Stimulated activated CD4-positive, alpha-beta T cell treated with anti-CD3 and anti-CD28 coated beads, Interleukin-12 subunit alpha, Interleukin-12 subunit beta, amount 100 ng/mL, for 4 hours (primary cell): ENCODE data around the gene SEC11C.
"Not testable (repeated sequence)": the region's sequence is repeated elsewhere in the genome, so short reads cannot be mapped to it uniquely, and the experiment has no call there.

Experiments
- DNase-seq: peaks from one replicate; pipeline ENCODE4 v3.0.0-alpha.2; 2020

The SEC11C gene

GRCh38 chr18:59139615-59140301, at the start of gene SEC11C:
Gene SEC11C, plus strand, starts transcription at chr18:59139884. Its CDS starts 65 bp downstream, at chr18:59139949.
- DNase-seq, result peak; percentile 92

GRCh38 chr18:59090966-59091603, 48.6 kb upstream of the SEC11C start:
- DNase-seq, result no peak

GRCh38 chr18:59093668-59094067, 46.0 kb upstream of the SEC11C start:
- DNase-seq, result no peak

- DNase-seq, result no peak
These were observed 45.1 kb upstream of the SEC11C start for GRCh38 chr18:59094569-59094968.

GRCh38 chr18:59096098-59096789, 43.4 kb upstream of the SEC11C start:
- no peak for DNase-seq

GRCh38 chr18:59101830-59102414, 37.8 kb upstream of the SEC11C start:
- no peak for DNase-seq

GRCh38 chr18:59109375-59109774, 30.3 kb upstream of the SEC11C start:
- DNase-seq, result no peak

GRCh38 chr18:59114160-59114559, 25.5 kb upstream of the SEC11C start:
- DNase-seq, result no peak

- no peak for DNase-seq
These were observed 15.9 kb upstream of the SEC11C start for GRCh38 chr18:59123588-59124369.

GRCh38 chr18:59124370-59124704, 15.3 kb upstream of the SEC11C start:
- DNase-seq, result no peak

GRCh38 chr18:59127047-59127446, 12.6 kb upstream of the SEC11C start:
- DNase-seq, result no peak

- DNase-seq, result no peak
These were observed 9.6 kb upstream of the SEC11C start for GRCh38 chr18:59129951-59130703.

- no peak for DNase-seq
These were observed 6.7 kb upstream of the SEC11C start for GRCh38 chr18:59132810-59133465.

- peak; percentile 89 for DNase-seq
These were observed 431 bp upstream of the SEC11C start for GRCh38 chr18:59139291-59139614.

- DNase-seq, result peak; percentile 12
These were observed 710 bp downstream of the SEC11C start for GRCh38 chr18:59140302-59140885.

- no peak for DNase-seq
These were observed 1.8 kb downstream of the SEC11C start for GRCh38 chr18:59141294-59142068.

GRCh38 chr18:59142274-59142673, 2.6 kb downstream of the SEC11C start:
- DNase-seq, result no peak

GRCh38 chr18:59142800-59143416, 3.2 kb downstream of the SEC11C start:
- not testable (repeated sequence) for DNase-seq

- no peak for DNase-seq
These were observed 3.8 kb downstream of the SEC11C start for GRCh38 chr18:59143441-59143840.

GRCh38 chr18:59144483-59144882, 4.8 kb downstream of the SEC11C start:
- no peak for DNase-seq
